Activated CD8-positive, alpha-beta memory T cell treated with anti-CD3 and anti-CD28 coated beads, Interleukin-2, amount 50 U/mL, for 48 hours (primary cell): Measurements from ENCODE around the gene CDC42.

Experiments used
- DNase-seq: peaks from one replicate; pipeline ENCODE4 v3.0.0-alpha.2; 2020

The CDC42 gene

DNA sequence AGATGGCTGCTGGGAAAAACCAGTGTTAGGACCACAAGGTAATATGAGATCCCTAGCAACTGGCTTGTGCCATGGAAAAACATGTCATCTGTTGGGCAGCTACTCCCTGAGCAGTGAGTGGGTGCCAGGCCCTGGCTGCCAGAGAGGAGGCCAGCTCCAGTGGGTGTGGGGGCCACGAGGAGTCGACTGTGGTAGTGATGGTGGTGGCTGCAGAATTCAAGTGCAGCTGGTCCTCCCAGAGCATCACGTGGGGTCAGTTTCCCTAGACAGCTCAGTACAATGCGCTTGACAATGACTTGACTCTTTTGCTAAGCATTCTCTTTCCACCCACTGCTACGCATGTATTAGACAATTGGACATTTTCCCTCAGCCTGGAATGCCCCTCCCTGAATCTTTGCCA, 14.5 kb upstream of the CDC42 start:
- no peak for DNase-seq

DNA sequence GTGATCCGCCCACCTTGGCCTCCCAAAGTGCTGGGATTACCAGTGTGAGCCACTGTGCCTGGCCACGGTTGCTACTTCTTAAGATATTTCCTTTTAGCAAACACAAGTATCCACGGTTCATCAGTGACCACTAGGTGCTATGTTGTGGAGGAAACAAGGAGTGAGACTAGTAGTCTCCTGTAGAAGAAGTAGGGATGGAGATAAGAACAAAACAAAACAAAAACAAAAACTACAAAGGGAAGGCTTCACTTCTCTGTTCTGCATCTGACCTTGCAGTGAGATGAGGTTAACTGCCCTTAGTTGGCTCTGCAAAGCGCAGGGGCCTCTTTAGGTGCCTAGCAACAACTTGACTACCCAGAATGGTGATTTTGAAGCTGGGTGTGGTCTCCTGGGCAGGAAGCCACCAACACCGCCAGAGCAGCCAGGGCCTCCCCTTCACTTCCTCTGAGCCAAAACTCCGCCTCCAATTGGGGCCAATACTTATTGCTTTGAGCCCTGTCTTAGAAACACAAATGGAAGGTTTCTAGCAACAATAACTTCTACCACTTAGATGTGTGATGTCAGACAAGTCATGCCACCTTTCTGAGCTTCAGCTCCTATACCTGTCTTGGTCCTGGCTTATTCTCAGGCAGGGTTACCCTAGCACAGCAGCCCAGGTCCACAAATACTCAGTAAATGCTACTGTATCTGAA, 12.8 kb upstream of the CDC42 start:
- peak; percentile 86 for DNase-seq

DNA sequence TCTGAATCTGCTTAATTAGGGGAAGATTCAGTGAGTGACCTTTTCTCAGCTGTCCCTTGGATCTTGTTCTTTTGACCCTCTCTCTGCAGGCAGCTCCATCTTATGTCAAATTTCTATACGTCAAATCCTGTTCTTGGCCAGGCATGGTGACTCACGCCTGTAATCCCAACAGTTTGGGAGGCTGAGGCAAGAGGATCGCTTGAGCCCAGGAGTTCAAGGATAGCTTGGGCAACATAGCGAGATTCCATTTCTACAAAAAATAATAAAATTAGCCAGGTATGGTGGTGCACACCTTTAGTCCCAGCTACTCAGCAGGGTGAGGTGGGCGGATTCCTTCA, 12.3 kb upstream of the CDC42 start:
- DNase-seq: no peak

GRCh38 chr1:22041505-22041904, 11.0 kb upstream of the CDC42 start:
- no peak for DNase-seq

DNA sequence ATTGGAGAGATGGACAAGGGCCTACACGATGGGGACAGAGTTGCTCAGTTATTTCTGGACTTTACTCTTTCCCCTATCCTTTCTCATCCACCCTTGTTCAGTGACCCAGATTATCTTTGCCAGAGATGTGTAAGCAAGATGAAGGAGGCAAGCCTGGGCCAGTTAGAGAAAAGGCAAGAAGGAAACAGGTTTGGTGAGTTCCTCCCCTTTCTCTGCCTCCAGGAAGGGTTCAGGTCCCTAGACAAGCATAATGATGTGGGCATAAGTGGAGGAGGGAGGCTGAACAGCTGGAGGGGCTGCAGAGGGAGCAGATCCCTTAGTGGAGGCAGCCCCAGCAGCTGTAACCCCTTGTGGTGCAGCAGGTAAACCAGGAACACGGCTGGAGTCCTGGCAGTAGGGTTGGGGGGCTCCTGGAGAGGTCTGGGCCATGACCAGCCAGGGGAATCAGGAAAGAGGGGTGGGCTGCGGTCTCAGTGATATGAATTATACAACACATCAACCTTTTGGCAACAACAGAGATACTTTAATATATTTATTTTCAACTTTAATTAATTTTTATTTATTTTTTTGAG, 9.2 kb upstream of the CDC42 start:
- DNase-seq: no peak

- no peak for DNase-seq
Measured at GRCh38 chr1:22044690-22045420, 7.7 kb upstream of the CDC42 start.

DNA sequence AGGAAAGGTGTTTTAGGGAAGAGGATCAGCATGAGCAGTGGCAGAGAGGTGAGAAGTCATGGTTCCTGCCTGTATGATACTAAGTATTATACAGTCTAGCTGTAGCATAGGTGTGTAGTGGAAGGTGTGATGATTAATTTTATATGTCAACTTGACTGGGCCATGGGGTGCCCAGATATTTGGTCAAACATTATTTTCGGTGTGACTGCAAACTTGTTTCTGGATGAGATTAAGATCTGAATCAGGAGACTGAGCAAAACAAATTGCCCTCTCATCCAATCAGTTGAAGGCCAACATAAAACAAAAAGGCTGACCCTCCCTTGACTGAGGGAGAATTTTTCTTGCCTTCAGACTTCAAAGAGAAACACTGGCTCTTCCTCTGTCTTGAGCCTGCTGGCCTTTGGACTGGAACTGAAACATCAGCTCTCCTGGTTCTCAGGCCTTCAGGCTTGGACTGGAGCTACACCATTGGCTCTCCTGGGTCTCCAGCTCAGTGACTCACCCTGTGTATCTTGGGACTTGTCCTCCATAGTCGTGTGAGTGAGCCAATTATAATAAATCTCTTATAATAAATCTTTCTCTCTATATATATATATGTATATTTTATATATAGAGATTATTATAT, 6.8 kb upstream of the CDC42 start:
- no peak for DNase-seq

DNA sequence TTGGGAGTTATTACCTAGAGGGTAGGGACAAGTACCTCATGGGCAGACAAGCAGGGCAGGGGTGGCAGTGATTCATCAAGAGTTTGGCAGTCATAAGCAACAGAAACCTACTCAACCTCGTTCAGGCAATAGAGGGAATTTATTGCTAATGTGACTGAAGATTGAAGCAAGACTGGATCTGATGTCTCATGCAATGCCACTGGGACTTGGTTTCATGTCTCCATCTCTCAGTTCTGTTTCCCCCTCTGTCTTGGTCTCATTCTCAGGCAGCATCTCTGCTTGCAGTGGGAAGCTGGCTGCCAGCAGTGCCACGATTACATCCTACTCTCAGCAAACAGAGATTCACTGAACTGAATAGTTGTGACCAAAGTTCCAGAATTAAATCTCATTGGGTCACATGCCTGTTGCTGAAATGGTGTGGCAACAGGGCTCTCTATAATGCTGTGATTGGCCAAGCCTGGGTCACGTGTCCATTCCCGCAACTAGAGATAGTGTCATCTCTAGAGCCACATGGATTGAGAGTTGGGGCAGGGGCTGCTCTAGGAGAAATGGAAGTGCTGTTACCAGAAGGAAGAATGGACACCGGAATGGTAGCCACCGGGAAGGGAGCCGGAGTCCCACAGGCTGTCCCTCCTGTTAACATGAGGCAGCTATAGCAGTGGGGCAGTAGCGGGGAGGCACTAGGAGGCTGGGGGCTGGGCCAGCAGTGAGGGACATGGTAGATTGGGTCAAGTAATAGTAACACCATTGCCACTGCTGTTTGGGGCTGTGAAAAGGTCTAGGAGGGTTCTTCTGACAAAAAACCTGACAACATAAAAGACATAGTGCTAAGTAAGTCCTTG, 3.9 kb upstream of the CDC42 start:
- no peak for DNase-seq

DNA sequence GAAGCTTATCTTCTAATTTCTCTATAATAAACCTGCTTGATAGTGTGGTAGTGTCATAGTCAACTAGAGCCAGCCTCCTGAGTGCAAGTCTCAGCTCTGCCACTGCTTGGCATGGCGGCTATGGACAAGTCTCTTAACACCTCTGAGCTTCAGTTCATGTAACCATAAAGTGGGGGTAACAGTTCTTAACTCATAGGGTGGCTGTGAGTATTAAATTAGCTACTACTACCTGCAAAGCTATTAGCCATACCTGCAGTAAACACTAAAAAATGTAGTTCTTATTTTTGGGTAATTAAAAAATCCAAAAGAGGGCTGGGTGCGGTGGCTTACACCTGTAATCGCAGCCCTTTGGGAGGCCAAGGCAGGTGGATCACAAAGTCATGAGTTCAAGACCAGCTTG, 2.2 kb upstream of the CDC42 start:
- DNase-seq: no peak

DNA sequence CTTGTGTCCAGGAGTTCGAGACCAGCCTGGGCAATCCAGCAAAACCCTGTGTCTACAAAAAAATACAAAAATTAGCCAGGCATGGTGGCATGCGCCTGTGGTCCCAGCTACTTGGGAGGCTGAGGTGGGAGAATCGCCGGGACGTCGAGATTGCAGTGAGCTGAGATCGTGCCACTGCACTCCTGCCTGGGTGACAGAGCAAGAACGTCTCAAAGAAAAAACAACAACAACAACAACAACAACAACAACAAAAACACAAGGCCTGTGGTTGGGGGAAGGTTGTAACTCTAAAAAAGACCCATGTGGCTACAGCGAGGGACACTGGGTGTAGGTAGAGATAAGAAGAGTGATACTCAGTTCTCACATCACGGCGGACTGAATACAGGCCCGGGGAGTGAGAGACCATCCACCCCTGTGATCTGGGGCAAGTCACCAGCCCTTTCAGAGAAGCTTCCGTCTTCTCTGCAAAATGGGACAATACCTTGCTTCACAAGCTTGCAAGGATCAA, 848 bp upstream of the CDC42 start:
- DNase-seq: no peak

GRCh38 chr1:22053017-22053860, 730 bp downstream of the CDC42 start:
- DNase-seq: peak; percentile 78

DNA sequence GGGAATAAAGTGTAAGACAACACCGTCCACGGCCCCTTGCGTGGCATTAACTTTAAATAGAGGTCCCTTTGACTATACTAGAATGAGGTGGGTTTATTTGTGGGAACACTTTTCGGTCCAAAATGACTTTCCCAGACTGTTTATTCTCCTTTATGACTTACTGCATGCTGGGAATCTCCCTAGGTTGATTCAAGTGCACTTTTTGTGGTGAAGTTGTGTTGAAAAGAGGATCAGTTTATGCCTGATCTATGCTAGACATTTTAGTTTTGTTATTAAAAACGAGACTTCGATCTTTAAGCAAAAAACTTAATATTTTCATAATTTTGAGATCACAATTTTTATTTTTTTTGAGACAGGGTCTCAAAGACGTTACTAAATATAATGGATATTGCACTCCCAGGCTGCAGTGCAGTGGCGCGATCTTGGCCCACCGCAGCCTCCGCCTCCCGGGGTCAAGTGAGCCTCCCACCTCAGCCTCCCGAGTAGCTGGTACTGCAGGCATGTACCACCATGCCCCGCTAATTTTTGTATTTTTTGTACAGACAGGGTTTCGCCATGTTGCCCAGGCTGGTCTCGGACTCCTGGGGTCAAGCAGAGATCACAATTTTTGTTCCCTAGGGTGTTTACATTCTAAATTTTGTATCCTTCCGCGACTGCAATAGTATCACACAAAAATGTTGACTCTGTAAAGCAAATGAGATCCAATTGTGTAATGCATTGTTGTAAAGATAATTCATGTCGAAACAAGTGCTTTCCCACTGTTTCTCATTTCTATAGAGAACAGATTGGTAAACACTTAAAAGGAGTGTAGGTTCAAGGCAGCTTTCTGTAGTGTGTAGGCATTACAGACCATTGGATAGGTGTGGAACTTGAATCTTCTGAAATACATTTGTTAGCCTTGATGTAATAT, 1.6 kb downstream of the CDC42 start:
- DNase-seq: peak; percentile 61

- peak; percentile 47 for DNase-seq
Measured at GRCh38 chr1:22055463-22055862, 3.0 kb downstream of the CDC42 start.

DNA sequence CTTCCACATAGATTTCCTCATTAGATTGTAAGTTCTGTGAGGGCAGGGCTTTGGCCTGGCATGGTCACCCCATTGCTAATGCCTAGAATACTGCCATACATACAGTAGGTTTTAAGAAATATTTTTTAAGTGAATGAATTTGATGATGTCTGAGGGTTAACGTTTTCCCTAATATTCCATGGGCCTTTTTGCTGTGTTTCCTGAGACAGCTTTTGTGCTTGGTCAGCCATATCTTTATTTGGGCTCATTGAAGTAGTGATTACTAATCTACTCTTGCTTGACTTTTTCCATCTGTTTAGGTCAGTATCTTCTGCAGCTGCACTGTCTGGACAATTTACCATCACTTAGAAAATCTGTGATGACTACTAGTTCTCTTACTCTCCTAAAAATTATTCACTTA, 3.5 kb downstream of the CDC42 start:
- peak; percentile 8 for DNase-seq

- DNase-seq: no peak
Measured at GRCh38 chr1:22056936-22057335, 4.4 kb downstream of the CDC42 start.

GRCh38 chr1:22057861-22058260, 5.4 kb downstream of the CDC42 start:
- DNase-seq: peak; percentile 39

- DNase-seq: no peak
Measured at GRCh38 chr1:22064751-22065402, 12.4 kb downstream of the CDC42 start.

GRCh38 chr1:22071511-22071910, 19.0 kb downstream of the CDC42 start:
- DNase-seq: no peak

GRCh38 chr1:22074803-22075202, 22.3 kb downstream of the CDC42 start:
- DNase-seq: no peak

DNA sequence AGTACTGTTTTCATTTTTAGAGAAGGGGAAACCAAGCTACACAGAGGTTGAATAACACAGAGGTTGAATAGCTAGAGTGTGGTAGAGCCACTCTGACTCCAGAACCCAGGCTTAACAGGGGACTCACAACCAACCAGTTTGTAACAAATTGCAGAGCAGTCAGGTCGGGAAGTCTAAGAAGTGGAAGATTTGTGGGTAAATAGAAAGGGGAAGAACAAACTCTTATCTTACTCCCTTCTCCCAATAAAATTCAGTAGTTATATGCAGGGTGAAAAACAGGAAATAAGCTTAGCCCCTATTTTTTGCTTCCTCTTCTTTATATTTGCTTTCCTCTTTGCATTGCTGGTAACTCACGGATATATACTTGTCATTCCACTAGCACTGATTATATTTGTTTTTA, 23.2 kb downstream of the CDC42 start:
- no peak for DNase-seq
